SK-N-SH (cell line): ENCODE measurements around the gene SUGT1. TPM values are rescaled to one million over a fixed set of nuclear protein-coding genes. Genes with fewer than 3 reads are reported as not detected.

Experiments
- CTCF ChIA-PET: fragments of 300-600, 350-600 bp; formaldehyde crosslinking; extraction: SDS; loops from one replicate; lab custom pipeline; 2021; lab: Yijun Ruan, JAX
- POLR2A ChIA-PET: fragments of 350-600 bp; sonication (Branson Sonifier 250); formaldehyde crosslinking; extraction: SDS; loops from one replicate; lab custom pipeline; 2020; ENCODE audit warnings: antibody characterized with exemption, inconsistent platforms; lab: Yijun Ruan, JAX
- DNase-seq: peaks from one replicate; pipeline ENCODE4 v3.0.0; 2012
- H2AFZ ChIP-seq: fragments of 200-600 bp; sonication (generic); 2 replicates; pipeline ENCODE4 v1.8.1; 2016; ENCODE audit warnings: antibody characterized with exemption, mild to moderate bottlenecking, low read depth
- H3F3A ChIP-seq: fragments of 200-600 bp; sonication (generic); replicated peaks from 2 replicates; pipeline ENCODE3; 2016; ENCODE audit warnings: antibody characterized with exemption, mild to moderate bottlenecking; ENCODE audit not compliant: insufficient read depth
- H3K27ac ChIP-seq, 2 experiments: fragments of 200-500 bp in 1 of 2; fragments of 200-600 bp in 1 of 2; sonication (Bioruptor generic) in 1 of 2; sonication (generic), shearing (Covaris generic) in 1 of 2; 2 replicates each; pipeline versions ENCODE4 v1.5.1 to v1.6.1; 2014 to 2016; ENCODE audit warnings: low read depth in 2 of 2, inconsistent platforms in 1 of 2, low read length in 1 of 2, mild to moderate bottlenecking in 1 of 2, mixed read lengths in 1 of 2
- H3K27me3 ChIP-seq: fragments of 200-600 bp; sonication (generic), shearing (Covaris generic); 2 replicates; pipeline ENCODE4 v1.6.1; 2016; ENCODE audit warnings: mixed run types; ENCODE audit not compliant: insufficient read depth
- H3K36me3 ChIP-seq, 2 experiments: fragments of 200-500 bp in 1 of 2; fragments of 200-600 bp in 1 of 2; sonication (Bioruptor generic) in 1 of 2; sonication (generic) in 1 of 2; replicated peaks in 1 of 2; 2 replicates each; pipeline versions ENCODE3 to v1.5.1; 2014 to 2016; ENCODE audit warnings: low read length in 1 of 2, mild to moderate bottlenecking in 1 of 2; ENCODE audit not compliant: insufficient read depth in 2 of 2, control insufficient read depth in 1 of 2
- H3K4me1 ChIP-seq, 2 experiments: fragments of 200-500 bp in 1 of 2; fragments of 200-600 bp in 1 of 2; sonication (Bioruptor generic) in 1 of 2; sonication (generic), shearing (Covaris generic) in 1 of 2; 2 replicates each; pipeline versions ENCODE4 v1.5.1 to v1.6.1; 2014 to 2016; ENCODE audit warnings: low read depth in 1 of 2, low read length in 1 of 2, mixed run types in 1 of 2; ENCODE audit not compliant: insufficient read depth in 2 of 2, control insufficient read depth in 1 of 2
- H3K4me2 ChIP-seq: fragments of 200-600 bp; sonication (generic), shearing (Covaris generic); 2 replicates; pipeline ENCODE4 v1.6.1; 2017; ENCODE audit warnings: mixed run types
- H3K4me3 ChIP-seq, 2 experiments: fragments of 200-500 bp in 1 of 2; fragments of 200-600 bp in 1 of 2; sonication (Bioruptor generic) in 1 of 2; sonication (generic), shearing (Covaris generic) in 1 of 2; 2 replicates each; pipeline versions ENCODE4 v1.5.1 to v1.8.1; 2014 to 2016; ENCODE audit warnings: low read depth in 2 of 2, inconsistent platforms in 1 of 2, low read length in 1 of 2, mild to moderate bottlenecking in 1 of 2, mixed read lengths in 1 of 2, moderate library complexity in 1 of 2
- H3K79me2 ChIP-seq: fragments of 200-600 bp; sonication (generic); 2 replicates; pipeline ENCODE4 v1.8.1; 2017; ENCODE audit warnings: mild to moderate bottlenecking; ENCODE audit not compliant: insufficient read depth
- H3K9ac ChIP-seq: fragments of 200-600 bp; sonication (generic); 2 replicates; pipeline ENCODE4 v1.6.1; 2017; ENCODE audit warnings: mixed run types
- H3K9me2 ChIP-seq: fragments of 200-600 bp; sonication (generic); 2 replicates; pipeline ENCODE4 v1.6.1; 2017; ENCODE audit warnings: mixed run types
- H3K9me3 ChIP-seq: fragments of 200-600 bp; sonication (generic); 2 replicates; pipeline ENCODE4 v1.6.1; 2017; ENCODE audit warnings: mixed run types, mild to moderate bottlenecking, moderate library complexity
- H4K20me1 ChIP-seq: fragments of 200-600 bp; sonication (generic); 2 replicates; pipeline ENCODE4 v1.6.1; 2017; ENCODE audit warnings: mild to moderate bottlenecking, mixed run types; ENCODE audit not compliant: insufficient read depth
- ELF1 ChIP-seq: IDR thresholded peaks from 2 replicates; pipeline ENCODE4 v1.4.0; 2012
- EP300 ChIP-seq, 2 experiments: IDR thresholded peaks; 2 replicates each; pipeline versions ENCODE4 v1.4.0 to v1.6.1; 2012; ENCODE audit warnings: borderline replicate concordance in 1 of 2, low read depth in 1 of 2, low read length in 1 of 2
- FOSL2 ChIP-seq: IDR thresholded peaks from 2 replicates; pipeline ENCODE4 v1.4.0; 2012; ENCODE audit warnings: low read depth, mild to moderate bottlenecking, moderate library complexity, borderline replicate concordance
- FOXJ3 ChIP-seq: sonication (generic); formaldehyde crosslinking; IDR thresholded peaks from 2 replicates; pipeline ENCODE4 v1.5.1; 2020; ENCODE audit warnings: mild to moderate bottlenecking, missing genetic modification reagents
- IRF3 ChIP-seq: fragments of 150-350 bp; IDR thresholded peaks from 2 replicates; pipeline ENCODE4 v1.6.1; 2016; ENCODE audit warnings: mild to moderate bottlenecking, low read depth, low read length
- JUND ChIP-seq: IDR thresholded peaks from 2 replicates; pipeline ENCODE4 v1.4.0; 2012
- MAX ChIP-seq: IDR thresholded peaks from 2 replicates; pipeline ENCODE4 v1.4.0; 2012; ENCODE audit warnings: low read depth
- MXI1 ChIP-seq: IDR thresholded peaks from 2 replicates; pipeline ENCODE4 v1.6.1; 2012; ENCODE audit warnings: mild to moderate bottlenecking, low read depth, low read length, improper control_type of control experiment
- NFIC ChIP-seq: IDR thresholded peaks from 2 replicates; pipeline ENCODE4 v1.4.0; 2012; ENCODE audit warnings: borderline replicate concordance
- POLR2AphosphoS5 ChIP-seq: IDR thresholded peaks from 2 replicates; pipeline ENCODE4 v1.6.1; 2012; ENCODE audit warnings: low read depth, low read length
- RCOR1 ChIP-seq: fragments of 150-350 bp; IDR thresholded peaks from 2 replicates; pipeline ENCODE4 v1.6.1; 2017; ENCODE audit warnings: antibody characterized with exemption, low read length
- REST ChIP-seq: IDR thresholded peaks from 2 replicates; pipeline ENCODE4 v1.6.1; 2012; ENCODE audit warnings: mild to moderate bottlenecking, low read depth, low read length, moderate library complexity
- RFX5 ChIP-seq: IDR thresholded peaks from 2 replicates; pipeline ENCODE4 v1.6.1; 2012; ENCODE audit warnings: mild to moderate bottlenecking, improper control_type of control experiment, low read length
- SMC3 ChIP-seq: IDR thresholded peaks from 2 replicates; pipeline ENCODE4 v1.6.1; 2012; ENCODE audit warnings: low read depth, low read length, improper control_type of control experiment
- TAF1 ChIP-seq: IDR thresholded peaks from 2 replicates; pipeline ENCODE4 v1.6.1; 2012; ENCODE audit warnings: low read depth, mild to moderate bottlenecking, low read length, moderate library complexity, borderline replicate concordance
- TCF12 ChIP-seq: IDR thresholded peaks from 2 replicates; pipeline ENCODE4 v1.4.0; 2012
- USF1 ChIP-seq: IDR thresholded peaks from 2 replicates; pipeline ENCODE4 v1.4.0; 2012; ENCODE audit warnings: low read depth, borderline replicate concordance
- USF2 ChIP-seq: fragments of 150-350 bp; IDR thresholded peaks from 2 replicates; pipeline ENCODE4 v1.6.1; 2017; ENCODE audit warnings: antibody characterized with exemption, low read length, low read depth, borderline replicate concordance
- YY1 ChIP-seq: IDR thresholded peaks from 2 replicates; pipeline ENCODE4 v1.4.0; 2012; ENCODE audit warnings: low read depth, mild to moderate bottlenecking
- WGBS: methylation state at CpG from one replicate; pipeline ENCODE4 v1.1.6; 2017; ENCODE audit warnings: low lambda C conversion rate; 5-methylcytosine and 5-hydroxymethylcytosine counted together
- polyA plus RNA-seq, 3 experiments: library from polyadenylated mRNA; depleted of rRNA; stranded (reverse); fragments of >200 nt; gene quantifications; 2 replicates each; pipeline ENCODE4 v1.2.3, GENCODE V29; 2012

SUGT1 gene
- polyA plus RNA-seq, 1 of the 3 experiments (the other 2 are of a cell fraction): 18.6 TPM

GRCh38 chr13:52723181-52723580 lies 70.5 kb downstream of the SUGT1 start:
- Histone ChIP-seq H3K27me3 (no peaks in the 10 kb centered on the region), H3K9ac (no peak overlapping the region), H3K4me2 (no peak overlapping the region), H4K20me1 (no peaks in the 10 kb centered on the region), H3K9me3 (no peaks in the 10 kb centered on the region), H3K4me1 (no peaks in the 10 kb centered on the region), H3K79me2 (no peaks in the 10 kb centered on the region), H3F3A (no peaks in the 10 kb centered on the region), H3K27ac (no peak overlapping the region), H3K36me3 (no peaks in the 10 kb centered on the region), H3K4me3 (no peak overlapping the region), H3K9me2 (no peaks in the 10 kb centered on the region), H2AFZ (no peak overlapping the region)
- POLR2A ChIA-PET: no interaction called here
- no peak for DNase-seq
- no peak for TF ChIP-seq USF2
- TF ChIP-seq USF1: no peak
- no peak for TF ChIP-seq ELF1
- TF ChIP-seq TCF12: no peak
- no peak for TF ChIP-seq RCOR1
- no peak for TF ChIP-seq YY1
- TF ChIP-seq RFX5: no peak
- TF ChIP-seq NFIC: no peak
- TF ChIP-seq FOSL2: no peak
- no peak for TF ChIP-seq REST
- no peak for TF ChIP-seq MXI1
- no peak for TF ChIP-seq JUND
- TF ChIP-seq TAF1: no peak
- TF ChIP-seq FOXJ3 (CRISPR knock-in tag): no peak
- TF ChIP-seq IRF3: no peak
- no peak for TF ChIP-seq SMC3
- no peak for TF ChIP-seq EP300 (IDR thresholded peaks at IDR 0.05; ENCODE audit: borderline replicate concordance in 1 of 2, low read depth in 1 of 2, low read length in 1 of 2)
- no peak for TF ChIP-seq MAX
- TF ChIP-seq POLR2AphosphoS5: no peak
- TF ChIP-seq, all 33 proteins: peak for 0
- 31% methylated on average over 4 of the region's 4 CpGs for WGBS
- CTCF ChIA-PET: interaction anchor here (0.9 to 1.4 kb wide), 2 partner anchors 38 to 123 kb away, joined by 3 to 4 read pairs; no protein-coding TSS in a partner anchor
